ENCODE measurements around the gene CASP7.

DNA sequence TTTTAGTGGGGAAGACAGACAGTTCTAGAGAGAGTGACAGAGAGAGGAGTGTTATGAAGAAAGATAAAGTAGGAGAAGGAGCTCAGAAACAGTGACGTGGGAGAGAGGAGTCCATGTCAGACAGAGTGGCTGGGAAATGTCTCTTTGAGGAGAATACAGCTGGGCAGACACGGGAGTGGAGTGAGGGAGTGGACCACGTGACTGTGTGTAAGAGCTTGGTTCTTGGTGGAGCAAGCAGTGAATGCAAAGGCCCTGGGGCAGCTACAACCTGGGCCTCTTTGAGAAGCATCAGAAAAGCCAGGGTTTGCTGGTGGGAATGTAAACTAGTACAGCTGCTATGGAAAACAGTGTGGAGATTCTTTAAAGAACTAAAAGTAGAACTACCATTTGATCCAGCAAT, 59.9 kb downstream of the CASP7 start:
- TF ChIP-seq, protein P1, sequence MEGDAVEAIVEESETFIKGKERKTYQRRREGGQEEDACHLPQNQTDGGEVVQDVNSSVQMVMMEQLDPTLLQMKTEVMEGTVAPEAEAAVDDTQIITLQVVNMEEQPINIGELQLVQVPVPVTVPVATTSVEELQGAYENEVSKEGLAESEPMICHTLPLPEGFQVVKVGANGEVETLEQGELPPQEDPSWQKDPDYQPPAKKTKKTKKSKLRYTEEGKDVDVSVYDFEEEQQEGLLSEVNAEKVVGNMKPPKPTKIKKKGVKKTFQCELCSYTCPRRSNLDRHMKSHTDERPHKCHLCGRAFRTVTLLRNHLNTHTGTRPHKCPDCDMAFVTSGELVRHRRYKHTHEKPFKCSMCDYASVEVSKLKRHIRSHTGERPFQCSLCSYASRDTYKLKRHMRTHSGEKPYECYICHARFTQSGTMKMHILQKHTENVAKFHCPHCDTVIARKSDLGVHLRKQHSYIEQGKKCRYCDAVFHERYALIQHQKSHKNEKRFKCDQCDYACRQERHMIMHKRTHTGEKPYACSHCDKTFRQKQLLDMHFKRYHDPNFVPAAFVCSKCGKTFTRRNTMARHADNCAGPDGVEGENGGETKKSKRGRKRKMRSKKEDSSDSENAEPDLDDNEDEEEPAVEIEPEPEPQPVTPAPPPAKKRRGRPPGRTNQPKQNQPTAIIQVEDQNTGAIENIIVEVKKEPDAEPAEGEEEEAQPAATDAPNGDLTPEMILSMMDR (IDR thresholded peaks at IDR 0.05; ENCODE audit: insufficient read depth, low read depth, low read length) = no peak
- no peak for TF ChIP-seq EZH2 (IDR thresholded peaks at IDR 0.05; ENCODE audit: insufficient read depth, low read length)
